Trophoblast cell (in vitro differentiated cells and primary cell): ENCODE data around the gene MAP1B.

Experiments used
- DNase-seq, 2 donors: peaks; one replicate each; pipeline ENCODE4 v3.0.0-alpha.2; 2016
- H2AFZ ChIP-seq: 2 replicates; pipeline ENCODE4 v1.6.1; 2013; ENCODE audit warnings: low read length, moderate library complexity, mild to moderate bottlenecking; ENCODE audit not compliant: insufficient read depth, poor library complexity
- H2AK5ac ChIP-seq: 2 replicates; pipeline ENCODE4 v1.6.1; 2013; ENCODE audit warnings: mild to moderate bottlenecking, low read length
- H2BK120ac ChIP-seq: 2 replicates; pipeline ENCODE4 v1.6.1; 2013; ENCODE audit warnings: low read length, mild to moderate bottlenecking, moderate library complexity; ENCODE audit not compliant: insufficient read depth, poor library complexity
- H2BK12ac ChIP-seq: 2 replicates; pipeline ENCODE4 v1.6.1; 2013; ENCODE audit warnings: mild to moderate bottlenecking, low read length, moderate library complexity
- H2BK5ac ChIP-seq: 2 replicates; pipeline ENCODE4 v1.6.1; 2013; ENCODE audit warnings: low read length, low read depth, moderate library complexity, mild to moderate bottlenecking; ENCODE audit not compliant: poor library complexity
- H3K14ac ChIP-seq: 2 replicates; pipeline ENCODE4 v1.6.1; 2013; ENCODE audit warnings: mild to moderate bottlenecking, low read length
- H3K18ac ChIP-seq: 2 replicates; pipeline ENCODE4 v1.6.1; 2013; ENCODE audit warnings: mild to moderate bottlenecking, low read length
- H3K23ac ChIP-seq: 2 replicates; pipeline ENCODE4 v1.6.1; 2013; ENCODE audit warnings: low read length
- H3K27ac ChIP-seq: 2 replicates; pipeline ENCODE4 v1.5.1; 2013; ENCODE audit warnings: low read depth, mild to moderate bottlenecking, inconsistent platforms, low read length, moderate library complexity
- H3K27me3 ChIP-seq: 2 replicates; pipeline ENCODE4 v1.6.1; 2013; ENCODE audit warnings: inconsistent platforms, mild to moderate bottlenecking, low read length, moderate library complexity; ENCODE audit not compliant: insufficient read depth
- H3K36me3 ChIP-seq, 2 experiments: 1 replicate in 1 of 2; 2 replicates in 1 of 2; pipeline ENCODE4 v1.6.1; 2013; ENCODE audit warnings: low read length in 2 of 2, mild to moderate bottlenecking in 2 of 2, moderate library complexity in 1 of 2; ENCODE audit not compliant: insufficient read depth in 2 of 2, control insufficient read depth in 1 of 2
- H3K4ac ChIP-seq: 2 replicates; pipeline ENCODE4 v1.6.1; 2013; ENCODE audit warnings: low read depth, mild to moderate bottlenecking, low read length, moderate library complexity
- H3K4me1 ChIP-seq, 2 experiments: 1 replicate in 1 of 2; 2 replicates in 1 of 2; pipeline ENCODE4 v1.6.1; 2013; ENCODE audit warnings: low read length in 2 of 2, mild to moderate bottlenecking in 2 of 2, moderate library complexity in 1 of 2; ENCODE audit not compliant: insufficient read depth in 2 of 2, control insufficient read depth in 1 of 2
- H3K4me2 ChIP-seq: 2 replicates; pipeline ENCODE4 v1.6.1; 2013; ENCODE audit warnings: inconsistent platforms, mild to moderate bottlenecking, low read length, moderate library complexity
- H3K4me3 ChIP-seq: 2 replicates; pipeline ENCODE4 v1.5.1; 2013; ENCODE audit warnings: mild to moderate bottlenecking, low read depth, low read length, inconsistent platforms
- H3K79me1 ChIP-seq: one replicate; pipeline ENCODE4 v1.6.1; 2013; ENCODE audit warnings: low read length
- H3K79me2 ChIP-seq: 2 replicates; pipeline ENCODE4 v1.6.1; 2013; ENCODE audit warnings: low read length, mild to moderate bottlenecking; ENCODE audit not compliant: control insufficient read depth, insufficient read depth, poor library complexity
- H3K9ac ChIP-seq: 2 replicates; pipeline ENCODE4 v1.6.1; 2013; ENCODE audit warnings: mild to moderate bottlenecking, low read length
- H3K9me3 ChIP-seq: 2 replicates; pipeline ENCODE4 v1.6.1; 2013; ENCODE audit warnings: low read depth, mild to moderate bottlenecking, control low read depth, inconsistent platforms, low read length; ENCODE audit not compliant: insufficient read depth
- H4K12ac ChIP-seq: 2 replicates; pipeline ENCODE4 v1.6.1; 2013; ENCODE audit warnings: low read depth, mild to moderate bottlenecking, low read length, moderate library complexity
- H4K8ac ChIP-seq: 2 replicates; pipeline ENCODE4 v1.6.1; 2013; ENCODE audit warnings: low read depth, mild to moderate bottlenecking, low read length, moderate library complexity
- H4K91ac ChIP-seq: one replicate; pipeline ENCODE4 v1.6.1; 2013; ENCODE audit warnings: low read depth, mild to moderate bottlenecking, low read length, moderate library complexity
- WGBS: extraction: QIAGEN DNeasy Blood & Tissue Kit; methylation state at CpG from one replicate; pipeline ENCODE4 v1.1.7; 2013; ENCODE audit warnings: missing lambda C conversion rate; ENCODE audit not compliant: insufficient read length, insufficient coverage; ENCODE audit errors: extremely low coverage; 5-methylcytosine and 5-hydroxymethylcytosine counted together

The MAP1B gene

DNA sequence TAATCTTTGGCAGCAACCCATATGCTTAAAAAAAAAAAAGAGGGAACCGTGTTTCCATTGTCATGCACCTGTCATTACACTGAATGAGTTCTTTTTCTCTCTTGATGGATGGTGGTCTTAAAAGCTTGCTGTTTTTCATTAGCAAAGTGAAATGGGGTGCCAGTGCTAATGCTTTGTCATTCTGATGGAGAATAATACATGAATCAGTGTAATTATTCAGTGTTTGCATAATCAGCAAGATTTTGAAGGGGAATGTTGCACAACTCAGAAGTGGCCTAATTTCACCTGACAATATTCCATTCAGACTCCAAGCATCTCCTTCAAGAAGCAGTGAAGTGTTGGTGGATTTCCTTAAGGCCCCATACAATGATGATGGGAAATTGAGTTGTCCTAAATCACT is 38.1 kb downstream of the MAP1B start:
- Histone ChIP-seq H3K4me2 (no peak overlapping the region), H3K79me1 (peaks cover 7% of the 10 kb centered on the region), H3K18ac (no peak overlapping the region), H3K23ac (no peak overlapping the region), H3K27me3 (no peaks in the 10 kb centered on the region), H3K4me3 (no peak overlapping the region), H3K9me3 (peaks cover 2% of the 10 kb centered on the region), H4K8ac (no peak overlapping the region), H3K14ac (no peak overlapping the region), H2AK5ac (no peak overlapping the region), H3K4ac (no peak overlapping the region), H2AFZ (no peak overlapping the region), H2BK120ac (no peak overlapping the region), H4K91ac (no peak overlapping the region), H2BK5ac (no peak overlapping the region), H4K12ac (no peak overlapping the region), H3K4me1 (peaks cover 11 to 13% of the 10 kb centered on the region in 2 experiments), H2BK12ac (no peak overlapping the region), H3K9ac (no peak overlapping the region), H3K27ac (no peak overlapping the region), H3K36me3 (peaks cover 6 to 7% of the 10 kb centered on the region in 2 experiments), H3K79me2 (peaks cover 1% of the 10 kb centered on the region)
- no CpG with 5 or more reads among the region's 1 CpG for WGBS
- no peak for DNase-seq

DNA sequence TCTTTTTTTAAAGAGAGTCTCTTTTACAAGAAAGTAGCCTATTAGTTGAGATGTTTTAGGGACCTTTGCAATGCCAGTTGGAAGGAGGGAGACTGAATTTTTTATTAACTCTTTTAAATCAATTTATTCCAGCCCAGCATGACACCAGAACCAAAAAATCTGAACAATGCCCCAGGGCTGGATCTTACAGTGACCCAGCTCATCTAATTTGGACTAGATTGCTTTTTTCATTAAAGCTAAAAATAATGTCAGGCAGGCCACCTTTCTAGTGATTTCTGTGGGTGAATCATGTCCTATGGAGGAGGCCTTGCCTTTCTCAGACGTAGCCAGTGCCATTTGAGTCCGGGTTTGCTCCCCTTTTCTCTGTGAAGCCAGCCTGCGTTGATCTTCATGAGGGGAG is 38.8 kb downstream of the MAP1B start:
- peaks cover 5% of the 10 kb centered on the region for H3K79me1 ChIP-seq
- no peak overlapping the region for H3K18ac ChIP-seq
- WGBS, result no CpG with 5 or more reads among the region's 3 CpGs
- H2BK120ac ChIP-seq, result no peak overlapping the region
- no peak overlapping the region for H4K8ac ChIP-seq
- no peak overlapping the region for H2AFZ ChIP-seq
- H3K27ac ChIP-seq, result no peak overlapping the region
- H3K79me2 ChIP-seq, result peaks cover 1% of the 10 kb centered on the region
- no peak overlapping the region for H3K4ac ChIP-seq
- H2BK12ac ChIP-seq, result no peak overlapping the region
- no peak overlapping the region for H3K4me3 ChIP-seq
- H3K9me3 ChIP-seq, result peaks cover 2% of the 10 kb centered on the region
- H2BK5ac ChIP-seq, result no peak overlapping the region
- H3K9ac ChIP-seq, result no peak overlapping the region
- DNase-seq, result no peak
- H3K4me2 ChIP-seq, result no peak overlapping the region
- H3K36me3 ChIP-seq, result peaks cover 4% of the 10 kb centered on the region in 2 experiments
- peaks cover 8 to 10% of the 10 kb centered on the region in 2 experiments for H3K4me1 ChIP-seq
- H3K23ac ChIP-seq, result no peak overlapping the region
- H2AK5ac ChIP-seq, result no peak overlapping the region
- no peak overlapping the region for H4K12ac ChIP-seq
- no peak overlapping the region for H3K14ac ChIP-seq
- H4K91ac ChIP-seq, result no peak overlapping the region
- H3K27me3 ChIP-seq, result no peaks in the 10 kb centered on the region

DNA sequence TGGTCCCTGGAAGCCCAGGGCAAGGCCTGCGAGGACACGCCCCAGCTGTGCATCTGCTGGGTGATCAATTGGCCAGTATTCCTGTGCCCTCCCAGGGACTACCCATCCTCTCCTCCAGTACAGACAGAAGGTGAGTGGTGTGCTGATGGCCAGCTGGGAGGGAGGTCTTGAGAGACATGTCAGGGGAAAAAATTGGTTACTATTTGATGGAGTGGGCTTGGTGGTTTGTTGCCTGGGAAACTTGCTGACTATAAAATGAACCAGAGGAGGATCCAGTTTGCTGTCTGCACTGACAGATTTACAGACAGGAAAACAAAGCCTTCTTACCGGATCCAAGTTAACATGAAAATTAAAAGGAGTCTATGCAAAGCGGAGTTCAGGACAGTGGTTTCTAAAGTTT is 40.3 kb downstream of the MAP1B start:
- Histone ChIP-seq H3K4me2 (no peak overlapping the region), H3K27me3 (no peaks in the 10 kb centered on the region), H3K79me2 (no peaks in the 10 kb centered on the region), H2BK12ac (no peak overlapping the region), H2BK120ac (no peak overlapping the region), H3K4ac (no peak overlapping the region), H3K79me1 (no peaks in the 10 kb centered on the region), H3K36me3 (peaks cover 3% of the 10 kb centered on the region in 2 experiments), H4K91ac (no peak overlapping the region), H2AK5ac (no peak overlapping the region), H3K4me1 (no peaks in the 10 kb centered on the region), H3K14ac (no peak overlapping the region), H4K8ac (no peak overlapping the region), H2AFZ (no peak overlapping the region), H3K9ac (no peak overlapping the region), H3K4me3 (no peak overlapping the region), H2BK5ac (no peak overlapping the region), H3K18ac (no peak overlapping the region), H3K9me3 (no peaks in the 10 kb centered on the region), H3K27ac (no peak overlapping the region), H3K23ac (no peak overlapping the region), H4K12ac (no peak overlapping the region)
- WGBS, result no CpG with 5 or more reads among the region's 4 CpGs
- no peak for DNase-seq

DNA sequence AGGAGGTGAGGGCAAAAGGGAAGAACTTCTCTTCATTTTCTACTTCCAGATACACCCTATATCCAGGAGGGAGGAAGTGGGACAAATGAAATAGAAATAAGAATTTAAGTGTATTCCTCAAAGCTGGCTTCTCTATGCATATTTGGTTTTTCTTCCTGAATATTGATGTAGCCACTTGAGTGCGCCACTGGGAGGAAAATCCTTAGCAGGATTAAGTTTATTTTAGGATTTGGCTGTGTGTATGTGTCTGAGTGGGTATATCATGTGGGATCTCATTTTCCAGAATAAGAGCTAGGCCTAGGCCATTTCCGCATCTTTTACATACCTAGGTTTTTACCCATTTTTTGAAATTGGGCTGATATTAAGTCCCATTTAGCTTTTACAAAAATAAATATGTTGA is 42.5 kb downstream of the MAP1B start:
- no peaks in the 10 kb centered on the region for H3K79me2 ChIP-seq
- H2BK5ac ChIP-seq, result no peak overlapping the region
- H3K9me3 ChIP-seq, result no peaks in the 10 kb centered on the region
- no CpG with 5 or more reads among the region's 2 CpGs for WGBS
- no peak overlapping the region for H3K23ac ChIP-seq
- no peak overlapping the region for H3K18ac ChIP-seq
- H3K14ac ChIP-seq, result no peak overlapping the region
- H3K4me2 ChIP-seq, result no peak overlapping the region
- H4K91ac ChIP-seq, result no peak overlapping the region
- H2BK12ac ChIP-seq, result no peak overlapping the region
- no peak overlapping the region for H3K9ac ChIP-seq
- H3K4me3 ChIP-seq, result no peak overlapping the region
- H3K79me1 ChIP-seq, result no peaks in the 10 kb centered on the region
- H3K4me1 ChIP-seq, result no peaks in the 10 kb centered on the region
- no peaks in the 10 kb centered on the region for H3K27me3 ChIP-seq
- no peak overlapping the region for H2AFZ ChIP-seq
- no peak overlapping the region for H2AK5ac ChIP-seq
- H3K4ac ChIP-seq, result no peak overlapping the region
- DNase-seq, result no peak
- peaks cover 3% of the 10 kb centered on the region in 2 experiments for H3K36me3 ChIP-seq
- H2BK120ac ChIP-seq, result no peak overlapping the region
- no peak overlapping the region for H4K12ac ChIP-seq
- no peak overlapping the region for H3K27ac ChIP-seq
- H4K8ac ChIP-seq, result no peak overlapping the region
